WTC11 (cell line): ENCODE data around the gene SLC39A3. TPM values are rescaled to one million over a fixed set of nuclear protein-coding genes. Genes with fewer than 3 reads are reported as not detected.

Experiments used
- ATAC-seq: fragments of 200-7000 bp; cut with Tn5 transposase; 2 replicates; pipeline ENCODE4 v1.10.0; 2021; ENCODE audit warnings: mild to moderate bottlenecking, moderate library complexity
- CTCF ChIA-PET: fragments of 300-600 bp; sonication (Branson Sonifier 250); formaldehyde crosslinking; loops from one replicate; lab custom pipeline; 2021; ENCODE audit warnings: antibody characterized with exemption; lab: Charles Lee
- POLR2A ChIA-PET: fragments of 350-600 bp; sonication (Branson Sonifier 250); formaldehyde crosslinking; loops from one replicate; lab custom pipeline; 2021; ENCODE audit warnings: antibody characterized with exemption; lab: Charles Lee
- DNase-seq: peaks from one replicate; pipeline ENCODE4 v3.0.0; 2021; ENCODE audit warnings: low spot score
- H3K27ac Mint-ChIP-seq: 2 replicates; pipeline ENCODE4 v1.8.0; 2021; ENCODE audit warnings: mixed read lengths
- H3K27me3 Mint-ChIP-seq: 2 replicates; pipeline ENCODE4 v1.8.0; 2021; ENCODE audit warnings: low read depth, mild to moderate bottlenecking, moderate library complexity, mixed read lengths
- H3K36me3 Mint-ChIP-seq: 2 replicates; pipeline ENCODE4 v1.8.0; 2021; ENCODE audit warnings: mixed read lengths
- H3K4me1 Mint-ChIP-seq: 2 replicates; pipeline ENCODE4 v1.8.0; 2022; ENCODE audit warnings: mixed read lengths
- H3K4me3 Mint-ChIP-seq: 2 replicates; pipeline ENCODE4 v1.8.0; 2021; ENCODE audit warnings: mild to moderate bottlenecking, moderate library complexity, mixed read lengths
- H3K9me3 Mint-ChIP-seq: 2 replicates; pipeline ENCODE4 v1.8.0; 2021; ENCODE audit warnings: mixed read lengths
- CBFB ChIP-seq: sonication (generic); formaldehyde crosslinking; IDR thresholded peaks from 2 replicates; pipeline ENCODE4 v1.8.1; 2022; ENCODE audit warnings: mild to moderate bottlenecking, low read depth, missing genetic modification reagents
- ETV6 ChIP-seq: sonication (generic); formaldehyde crosslinking; IDR thresholded peaks from 2 replicates; pipeline ENCODE4 v1.8.1; 2022; ENCODE audit warnings: mild to moderate bottlenecking, missing genetic modification reagents
- FOXJ3 ChIP-seq: sonication (generic); formaldehyde crosslinking; IDR thresholded peaks from 2 replicates; pipeline ENCODE4 v1.9.0; 2021; ENCODE audit warnings: missing genetic modification reagents, mild to moderate bottlenecking, borderline replicate concordance
- FOXK1 ChIP-seq: sonication (generic); formaldehyde crosslinking; IDR thresholded peaks from 2 replicates; pipeline ENCODE4 v1.8.0; 2022; ENCODE audit warnings: mild to moderate bottlenecking, moderate library complexity, missing genetic modification reagents
- GABPB1 ChIP-seq: sonication (generic); formaldehyde crosslinking; IDR thresholded peaks from 2 replicates; pipeline ENCODE4 v1.8.1; 2023; ENCODE audit warnings: mild to moderate bottlenecking, missing genetic modification reagents
- NR2C2 ChIP-seq: sonication (generic); formaldehyde crosslinking; IDR thresholded peaks from 2 replicates; pipeline ENCODE4 v1.8.0; 2022; ENCODE audit warnings: mild to moderate bottlenecking, missing genetic modification reagents
- STAT6 ChIP-seq: sonication (generic); formaldehyde crosslinking; conservative IDR thresholded peaks from 2 replicates; pipeline ENCODE4 v1.8.1; 2023; ENCODE audit warnings: mild to moderate bottlenecking, low read depth, missing genetic modification reagents, moderate library complexity
- TEAD1 ChIP-seq: sonication (generic); formaldehyde crosslinking; IDR thresholded peaks from 2 replicates; pipeline ENCODE4 v1.8.0; 2022; ENCODE audit warnings: mild to moderate bottlenecking, missing genetic modification reagents
- ZNF121 ChIP-seq: sonication (generic); formaldehyde crosslinking; IDR thresholded peaks from 2 replicates; pipeline ENCODE4 v1.8.0; 2023; ENCODE audit warnings: missing genetic modification reagents
- ZNF219 ChIP-seq: sonication (generic); formaldehyde crosslinking; IDR thresholded peaks from 2 replicates; pipeline ENCODE4 v1.8.0; 2023; ENCODE audit warnings: missing genetic modification reagents, mild to moderate bottlenecking, borderline replicate concordance
- ZNF396 ChIP-seq: fragments of 250-450 bp; sonication (Bioruptor Pico); IDR thresholded peaks from 2 replicates; pipeline ENCODE4 v1.8.0; 2021; ENCODE audit warnings: mild to moderate bottlenecking, moderate library complexity, borderline replicate concordance
- ZNF512 ChIP-seq: sonication (generic); formaldehyde crosslinking; IDR thresholded peaks from 2 replicates; pipeline ENCODE4 v1.8.1; 2022; ENCODE audit warnings: missing genetic modification reagents, borderline replicate concordance
- total RNA-seq: library from RNA; stranded (reverse); gene quantifications from 3 replicates; pipeline ENCODE4 v1.2.3, GENCODE V29; 2021
- TF ChIP-seq, protein P1 (sequence below): sonication (generic); formaldehyde crosslinking; IDR thresholded peaks from 2 replicates; pipeline ENCODE4 v1.8.0; 2023; ENCODE audit warnings: missing genetic modification reagents
- TF ChIP-seq, protein P2 (sequence below): sonication (generic); formaldehyde crosslinking; IDR thresholded peaks from 2 replicates; pipeline ENCODE4 v1.8.0; 2022; ENCODE audit warnings: mild to moderate bottlenecking, missing genetic modification reagents
- TF ChIP-seq, protein P3 (sequence below): fragments of 200-600 bp; IDR thresholded peaks from 2 replicates; pipeline ENCODE4 v1.8.0; 2022; ENCODE audit warnings: antibody characterized with exemption
- TF ChIP-seq, protein P4 (sequence below): sonication (generic); formaldehyde crosslinking; IDR thresholded peaks from 2 replicates; pipeline ENCODE4 v1.8.1; 2023; ENCODE audit warnings: mild to moderate bottlenecking, missing genetic modification reagents, moderate library complexity
- TF ChIP-seq, protein P5 (sequence below): sonication (generic); formaldehyde crosslinking; IDR thresholded peaks from 2 replicates; pipeline ENCODE4 v1.8.1; 2023; ENCODE audit warnings: mild to moderate bottlenecking, missing genetic modification reagents

The SLC39A3 gene
- total RNA-seq, 1 experiment from 2014 or later = 38.0 TPM

DNA sequence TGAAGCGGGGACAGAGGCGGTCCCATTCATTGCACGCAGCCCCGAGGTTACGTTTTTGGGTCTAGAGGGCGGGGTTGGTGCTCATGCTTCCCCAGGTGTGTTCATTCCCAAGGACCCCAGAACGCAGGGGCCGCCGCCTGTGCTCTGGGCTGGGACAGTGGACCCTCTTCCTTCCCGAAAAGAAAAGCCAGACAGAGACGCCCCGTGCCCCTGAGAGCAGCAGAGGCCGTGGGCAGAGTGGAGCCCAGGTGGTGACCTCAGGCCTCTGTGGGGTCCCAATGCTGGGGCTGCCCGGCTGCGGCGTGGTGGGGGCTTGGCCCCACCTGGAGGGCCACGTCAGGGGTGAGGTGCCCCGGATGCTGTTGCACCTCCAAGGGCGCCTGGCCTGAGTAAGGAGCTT is 27.9 kb upstream of the SLC39A3 start:
- no peak for ATAC-seq
- TF ChIP-seq, protein P1, sequence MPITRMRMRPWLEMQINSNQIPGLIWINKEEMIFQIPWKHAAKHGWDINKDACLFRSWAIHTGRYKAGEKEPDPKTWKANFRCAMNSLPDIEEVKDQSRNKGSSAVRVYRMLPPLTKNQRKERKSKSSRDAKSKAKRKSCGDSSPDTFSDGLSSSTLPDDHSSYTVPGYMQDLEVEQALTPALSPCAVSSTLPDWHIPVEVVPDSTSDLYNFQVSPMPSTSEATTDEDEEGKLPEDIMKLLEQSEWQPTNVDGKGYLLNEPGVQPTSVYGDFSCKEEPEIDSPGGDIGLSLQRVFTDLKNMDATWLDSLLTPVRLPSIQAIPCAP = no peak
- TF ChIP-seq, protein P2, sequence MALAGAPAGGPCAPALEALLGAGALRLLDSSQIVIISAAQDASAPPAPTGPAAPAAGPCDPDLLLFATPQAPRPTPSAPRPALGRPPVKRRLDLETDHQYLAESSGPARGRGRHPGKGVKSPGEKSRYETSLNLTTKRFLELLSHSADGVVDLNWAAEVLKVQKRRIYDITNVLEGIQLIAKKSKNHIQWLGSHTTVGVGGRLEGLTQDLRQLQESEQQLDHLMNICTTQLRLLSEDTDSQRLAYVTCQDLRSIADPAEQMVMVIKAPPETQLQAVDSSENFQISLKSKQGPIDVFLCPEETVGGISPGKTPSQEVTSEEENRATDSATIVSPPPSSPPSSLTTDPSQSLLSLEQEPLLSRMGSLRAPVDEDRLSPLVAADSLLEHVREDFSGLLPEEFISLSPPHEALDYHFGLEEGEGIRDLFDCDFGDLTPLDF (CRISPR knock-in tag) = no peak
- no peak for TF ChIP-seq NR2C2 (CRISPR knock-in tag)
- TF ChIP-seq, protein P3, sequence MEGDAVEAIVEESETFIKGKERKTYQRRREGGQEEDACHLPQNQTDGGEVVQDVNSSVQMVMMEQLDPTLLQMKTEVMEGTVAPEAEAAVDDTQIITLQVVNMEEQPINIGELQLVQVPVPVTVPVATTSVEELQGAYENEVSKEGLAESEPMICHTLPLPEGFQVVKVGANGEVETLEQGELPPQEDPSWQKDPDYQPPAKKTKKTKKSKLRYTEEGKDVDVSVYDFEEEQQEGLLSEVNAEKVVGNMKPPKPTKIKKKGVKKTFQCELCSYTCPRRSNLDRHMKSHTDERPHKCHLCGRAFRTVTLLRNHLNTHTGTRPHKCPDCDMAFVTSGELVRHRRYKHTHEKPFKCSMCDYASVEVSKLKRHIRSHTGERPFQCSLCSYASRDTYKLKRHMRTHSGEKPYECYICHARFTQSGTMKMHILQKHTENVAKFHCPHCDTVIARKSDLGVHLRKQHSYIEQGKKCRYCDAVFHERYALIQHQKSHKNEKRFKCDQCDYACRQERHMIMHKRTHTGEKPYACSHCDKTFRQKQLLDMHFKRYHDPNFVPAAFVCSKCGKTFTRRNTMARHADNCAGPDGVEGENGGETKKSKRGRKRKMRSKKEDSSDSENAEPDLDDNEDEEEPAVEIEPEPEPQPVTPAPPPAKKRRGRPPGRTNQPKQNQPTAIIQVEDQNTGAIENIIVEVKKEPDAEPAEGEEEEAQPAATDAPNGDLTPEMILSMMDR = no peak
- TF ChIP-seq FOXK1 (CRISPR knock-in tag) = no peak
- TF ChIP-seq GABPB1 (CRISPR knock-in tag) = no peak
- no peak for TF ChIP-seq ZNF121
- no peak for TF ChIP-seq ZNF396 (CRISPR knock-in tag)
- no peak for TF ChIP-seq ZNF219 (CRISPR knock-in tag)
- no peak for TF ChIP-seq ETV6 (CRISPR knock-in tag)
- TF ChIP-seq CBFB (CRISPR knock-in tag) = no peak
- TF ChIP-seq TEAD1 (CRISPR knock-in tag) = no peak
- no peak for TF ChIP-seq FOXJ3 (CRISPR knock-in tag)
- TF ChIP-seq ZNF512 (CRISPR knock-in tag) = no peak
- TF ChIP-seq, protein P4, sequence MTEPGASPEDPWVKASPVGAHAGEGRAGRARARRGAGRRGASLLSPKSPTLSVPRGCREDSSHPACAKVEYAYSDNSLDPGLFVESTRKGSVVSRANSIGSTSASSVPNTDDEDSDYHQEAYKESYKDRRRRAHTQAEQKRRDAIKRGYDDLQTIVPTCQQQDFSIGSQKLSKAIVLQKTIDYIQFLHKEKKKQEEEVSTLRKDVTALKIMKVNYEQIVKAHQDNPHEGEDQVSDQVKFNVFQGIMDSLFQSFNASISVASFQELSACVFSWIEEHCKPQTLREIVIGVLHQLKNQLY (CRISPR knock-in tag) = no peak
- no peak for TF ChIP-seq STAT6 (CRISPR knock-in tag)
- TF ChIP-seq, protein P5, sequence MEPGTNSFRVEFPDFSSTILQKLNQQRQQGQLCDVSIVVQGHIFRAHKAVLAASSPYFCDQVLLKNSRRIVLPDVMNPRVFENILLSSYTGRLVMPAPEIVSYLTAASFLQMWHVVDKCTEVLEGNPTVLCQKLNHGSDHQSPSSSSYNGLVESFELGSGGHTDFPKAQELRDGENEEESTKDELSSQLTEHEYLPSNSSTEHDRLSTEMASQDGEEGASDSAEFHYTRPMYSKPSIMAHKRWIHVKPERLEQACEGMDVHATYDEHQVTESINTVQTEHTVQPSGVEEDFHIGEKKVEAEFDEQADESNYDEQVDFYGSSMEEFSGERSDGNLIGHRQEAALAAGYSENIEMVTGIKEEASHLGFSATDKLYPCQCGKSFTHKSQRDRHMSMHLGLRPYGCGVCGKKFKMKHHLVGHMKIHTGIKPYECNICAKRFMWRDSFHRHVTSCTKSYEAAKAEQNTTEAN (CRISPR knock-in tag) = no peak

More for the DNA sequence above, 27.9 kb upstream of the SLC39A3 start:
- no peak for DNase-seq
- no peak overlapping the region for H3K27ac Mint-ChIP-seq
- no peaks in the 10 kb centered on the region for H3K27me3 Mint-ChIP-seq
- no peaks in the 10 kb centered on the region for H3K9me3 Mint-ChIP-seq
- ChIA-PET POLR2A (no interaction called here), CTCF (no interaction called here)
- H3K36me3 Mint-ChIP-seq = peaks cover 15% of the 10 kb centered on the region; the same call in 1 of the 2 replicates
- H3K4me1 Mint-ChIP-seq = no peaks in the 10 kb centered on the region
- H3K4me3 Mint-ChIP-seq = no peak overlapping the region
